GM21529 (cell line): ENCODE measurements around the gene FAT3.

Source experiments
- ATAC-seq: cut with Tn5 transposase; IDR thresholded peaks from one replicate; pipeline ENCODE4 v1.9.1; 2021; ENCODE audit not compliant: unreplicated experiment

FAT3 gene

GRCh38 chr11:92227230-92227814 lies 2.7 kb downstream of the FAT3 start:
- no peak for ATAC-seq

- no peak for ATAC-seq
Measured at GRCh38 chr11:92227959-92228935, 3.6 kb downstream of the FAT3 start.

- ATAC-seq, result no peak
Measured at GRCh38 chr11:92236856-92237255, 12.2 kb downstream of the FAT3 start.

GRCh38 chr11:92240916-92241315 lies 16.3 kb downstream of the FAT3 start:
- ATAC-seq, result no peak

GRCh38 chr11:92245700-92246271 lies 21.2 kb downstream of the FAT3 start:
- ATAC-seq, result no peak

- ATAC-seq, result no peak
Measured at GRCh38 chr11:92246630-92247029, 22.0 kb downstream of the FAT3 start.

GRCh38 chr11:92249156-92249753 lies 24.6 kb downstream of the FAT3 start:
- ATAC-seq, result no peak

GRCh38 chr11:92251980-92252379 lies 27.4 kb downstream of the FAT3 start:
- no peak for ATAC-seq

- no peak for ATAC-seq
Measured at GRCh38 chr11:92253421-92253820, 28.8 kb downstream of the FAT3 start.

- no peak for ATAC-seq
Measured at GRCh38 chr11:92253945-92254344, 29.3 kb downstream of the FAT3 start.

- no peak for ATAC-seq
Measured at GRCh38 chr11:92257536-92257935, 32.9 kb downstream of the FAT3 start.

- ATAC-seq, result no peak
Measured at GRCh38 chr11:92259861-92260260, 35.2 kb downstream of the FAT3 start.

- ATAC-seq, result no peak
Measured at GRCh38 chr11:92264350-92264749, 39.7 kb downstream of the FAT3 start.

- ATAC-seq, result no peak
Measured at GRCh38 chr11:92266806-92267205, 42.2 kb downstream of the FAT3 start.

- ATAC-seq, result no peak
Measured at GRCh38 chr11:92267278-92267677, 42.7 kb downstream of the FAT3 start.

GRCh38 chr11:92267968-92268367 lies 43.4 kb downstream of the FAT3 start:
- no peak for ATAC-seq

- ATAC-seq, result no peak
Measured at GRCh38 chr11:92268546-92268945, 43.9 kb downstream of the FAT3 start.

GRCh38 chr11:92269021-92269420 lies 44.4 kb downstream of the FAT3 start:
- ATAC-seq, result no peak

GRCh38 chr11:92269841-92270240 lies 45.2 kb downstream of the FAT3 start:
- ATAC-seq, result no peak

- ATAC-seq, result no peak
Measured at GRCh38 chr11:92272651-92273050, 48.0 kb downstream of the FAT3 start.
